Activated T-cell treated with anti-CD3 and anti-CD28 coated beads for 4 hours (primary cell): ENCODE data around the gene CENPP.

Source experiments
- DNase-seq: peaks from one replicate; pipeline ENCODE4 v3.0.0-alpha.2; 2020

CENPP gene

DNA sequence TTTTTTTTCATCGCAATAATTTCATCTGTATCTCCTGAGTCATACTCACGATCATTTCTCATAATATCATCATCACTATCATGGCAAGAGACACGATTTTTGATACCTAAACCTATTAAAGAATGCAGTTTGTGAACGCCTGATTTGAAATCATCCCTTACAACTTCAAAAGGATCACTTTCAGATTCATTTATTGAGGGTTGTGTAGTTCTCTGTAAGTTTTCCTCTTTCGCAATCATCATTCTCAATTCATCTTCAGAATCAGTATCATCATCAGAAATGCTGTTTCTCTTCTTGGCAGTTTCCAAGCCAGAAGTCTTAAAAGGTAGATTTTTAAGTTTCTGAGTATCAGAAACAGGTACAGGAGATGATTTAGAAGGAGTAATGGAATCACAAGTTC lies 10.3 kb upstream of the CENPP start:
- no peak for DNase-seq

DNA sequence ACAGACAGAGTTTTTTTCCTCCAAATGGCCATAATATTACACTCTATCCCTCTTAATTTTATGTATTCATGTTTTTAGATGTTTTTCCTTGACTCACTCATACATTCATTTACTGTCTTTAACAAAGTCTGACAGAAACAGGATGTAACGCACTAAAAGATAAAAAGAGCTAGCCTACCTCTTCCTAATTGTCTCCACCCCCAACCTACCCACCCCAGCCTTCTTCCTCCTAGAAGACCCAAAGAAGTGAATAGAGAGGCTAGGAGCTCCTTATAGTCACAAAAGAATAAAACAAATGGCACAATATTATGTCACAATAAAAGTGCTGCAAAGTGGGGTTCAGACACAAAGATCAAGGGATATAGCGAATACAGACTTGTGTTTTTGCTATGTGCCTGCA lies 1.3 kb upstream of the CENPP start:
- no peak for DNase-seq

DNA sequence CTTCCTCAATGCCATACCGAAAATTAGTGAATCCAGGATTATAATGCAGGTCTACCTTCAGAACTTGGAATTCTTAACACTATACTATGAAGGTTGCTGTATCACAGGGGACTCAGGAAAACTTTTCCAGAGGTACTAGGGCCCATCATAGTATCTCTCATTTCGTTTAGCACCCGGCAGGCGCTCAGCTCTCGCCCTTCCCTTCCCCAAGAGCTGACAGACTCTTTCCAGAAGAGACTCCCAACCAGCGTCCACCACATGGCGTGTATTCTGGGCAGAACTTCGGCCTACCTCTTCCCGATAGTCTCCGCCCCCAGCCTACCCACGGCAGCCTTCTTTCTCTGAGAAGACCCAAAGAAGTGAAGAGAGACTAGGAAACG lies 874 bp upstream of the CENPP start:
- DNase-seq = no peak

DNA sequence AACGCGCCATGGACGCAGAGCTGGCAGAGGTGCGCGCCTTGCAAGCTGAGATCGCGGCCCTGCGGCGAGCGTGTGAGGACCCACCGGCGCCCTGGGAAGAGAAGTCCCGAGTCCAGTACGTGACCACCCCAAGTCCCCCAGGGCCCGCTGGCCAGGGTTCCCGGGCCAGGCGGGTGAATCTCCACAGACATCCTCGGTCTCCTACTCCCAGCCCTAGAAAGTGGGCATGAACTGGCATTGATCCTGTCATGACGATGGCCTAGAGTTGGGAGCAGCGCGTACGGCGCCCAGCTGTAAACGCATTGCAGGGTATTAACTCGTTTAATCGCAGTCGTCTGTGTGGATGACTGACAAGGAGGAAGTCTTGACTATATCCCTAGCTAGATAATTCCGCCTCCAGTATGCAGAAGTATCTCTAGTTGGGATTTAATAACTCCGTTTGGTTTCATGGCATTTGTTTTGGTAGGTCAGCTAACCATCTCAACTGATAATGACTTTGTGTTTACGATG lies 293 bp downstream of the CENPP start:
- no peak for DNase-seq

DNA sequence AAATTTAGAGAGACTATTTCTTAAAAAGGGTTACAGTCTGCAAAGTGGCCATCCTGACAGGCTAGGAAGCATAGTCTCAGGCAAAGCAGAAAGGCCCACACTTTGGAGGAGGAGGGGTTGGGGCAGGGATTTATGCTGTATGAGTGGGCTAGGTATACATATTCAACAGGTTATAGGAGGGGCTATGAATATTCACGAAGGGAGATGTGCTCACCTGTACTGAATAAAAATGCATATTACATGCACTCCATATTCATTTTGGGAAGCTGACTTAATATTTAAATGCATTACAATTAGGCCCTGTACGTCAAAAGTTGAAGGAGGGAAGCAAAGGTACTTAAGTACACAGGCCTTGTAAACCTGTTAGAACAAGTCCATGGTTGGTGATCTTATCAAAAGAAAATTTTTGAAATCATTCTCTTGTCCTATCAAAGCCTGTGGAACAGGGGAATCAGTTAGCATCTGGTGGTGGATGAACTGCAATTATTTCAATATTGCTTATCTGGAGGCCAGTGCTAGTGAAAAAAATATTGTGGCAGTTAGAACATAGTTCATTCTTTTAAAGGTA lies 1.6 kb downstream of the CENPP start:
- DNase-seq = no peak

DNA sequence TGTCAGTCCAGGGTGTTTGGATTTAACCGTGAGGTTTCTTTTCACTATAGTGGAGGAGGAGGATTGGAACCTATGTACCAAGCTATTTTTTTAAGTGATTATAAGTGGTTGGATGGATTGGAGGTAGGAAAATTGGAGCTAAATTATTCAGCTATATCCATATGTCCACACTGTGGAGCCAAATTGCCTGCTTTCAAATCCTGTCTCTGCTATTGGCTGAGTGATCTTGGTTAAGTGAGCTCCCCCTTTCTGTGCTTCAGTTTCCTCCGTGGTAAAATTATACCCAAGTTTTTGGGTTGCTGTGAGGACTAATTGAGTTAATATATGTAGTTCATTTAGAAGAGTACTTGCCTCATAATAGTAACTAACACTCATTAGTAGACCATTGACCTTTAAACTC lies 2.5 kb downstream of the CENPP start:
- DNase-seq = no peak

DNA sequence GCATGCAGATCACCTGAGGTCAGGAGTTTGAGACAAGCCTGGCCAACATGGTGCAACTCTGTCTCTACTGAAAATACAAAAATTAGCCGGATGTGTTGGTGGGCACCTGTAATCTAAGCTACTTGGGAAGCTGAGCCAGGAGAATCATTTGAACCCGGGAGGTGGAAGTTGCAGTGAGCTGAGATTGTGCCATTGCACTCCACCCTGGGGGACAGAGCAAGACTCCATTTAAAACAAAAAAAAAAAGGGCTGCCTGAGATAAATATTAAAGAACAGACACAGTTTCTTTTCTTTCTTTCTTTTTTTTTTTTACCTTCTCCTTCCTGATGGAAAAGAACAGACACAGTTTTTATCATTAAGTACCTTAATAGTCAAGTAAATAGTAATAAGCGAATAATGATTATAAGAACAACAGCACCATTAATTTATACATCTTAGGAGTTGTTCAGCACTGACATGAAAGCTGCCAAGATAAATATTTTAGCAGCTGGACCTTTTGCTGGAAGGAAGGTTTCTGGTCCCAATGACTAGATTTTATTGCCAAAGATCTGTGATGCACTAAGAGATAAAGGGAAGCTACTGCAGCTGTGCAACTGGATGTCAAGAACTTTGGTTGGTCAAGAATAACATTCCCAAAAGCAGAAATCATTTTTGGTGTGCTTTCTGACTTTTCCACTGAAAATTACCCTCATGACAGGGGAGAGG lies 7.0 kb downstream of the CENPP start:
- no peak for DNase-seq

DNA sequence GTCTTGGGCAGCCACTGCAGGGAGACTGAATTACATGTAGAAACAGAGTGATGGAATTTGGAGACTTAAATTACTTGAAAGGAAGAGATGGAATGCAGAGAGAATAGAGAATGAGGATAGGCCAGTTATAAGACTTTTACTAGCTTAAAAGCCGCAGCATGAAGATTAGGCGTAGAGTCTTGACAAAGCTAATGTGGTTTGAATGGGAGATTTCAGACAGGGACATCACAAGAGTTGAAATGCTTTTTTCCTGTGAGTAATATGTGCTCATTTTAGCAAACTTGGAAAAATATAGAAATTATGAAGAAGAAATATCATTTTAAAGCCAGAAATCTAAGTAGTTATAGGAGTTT lies 7.5 kb downstream of the CENPP start:
- DNase-seq = no peak

DNA sequence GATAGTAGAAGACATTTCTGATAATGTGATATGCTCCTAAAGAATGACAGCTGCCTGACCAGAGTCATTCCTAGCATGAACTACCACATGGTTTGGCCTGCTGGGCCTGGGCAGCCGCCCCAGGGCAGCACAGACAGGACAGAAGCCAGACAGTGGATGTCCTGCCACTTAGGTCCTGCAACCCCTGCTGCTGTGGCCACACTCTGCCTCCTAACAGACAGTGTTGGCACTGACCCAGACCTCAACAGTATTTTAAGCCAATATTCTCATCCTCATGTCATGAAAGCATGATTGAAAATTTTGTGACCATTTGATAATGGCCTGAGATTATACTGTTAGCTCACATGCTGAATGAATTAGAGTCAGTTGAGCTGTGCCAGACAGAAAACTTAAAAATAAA lies 15.8 kb downstream of the CENPP start:
- DNase-seq = no peak

DNA sequence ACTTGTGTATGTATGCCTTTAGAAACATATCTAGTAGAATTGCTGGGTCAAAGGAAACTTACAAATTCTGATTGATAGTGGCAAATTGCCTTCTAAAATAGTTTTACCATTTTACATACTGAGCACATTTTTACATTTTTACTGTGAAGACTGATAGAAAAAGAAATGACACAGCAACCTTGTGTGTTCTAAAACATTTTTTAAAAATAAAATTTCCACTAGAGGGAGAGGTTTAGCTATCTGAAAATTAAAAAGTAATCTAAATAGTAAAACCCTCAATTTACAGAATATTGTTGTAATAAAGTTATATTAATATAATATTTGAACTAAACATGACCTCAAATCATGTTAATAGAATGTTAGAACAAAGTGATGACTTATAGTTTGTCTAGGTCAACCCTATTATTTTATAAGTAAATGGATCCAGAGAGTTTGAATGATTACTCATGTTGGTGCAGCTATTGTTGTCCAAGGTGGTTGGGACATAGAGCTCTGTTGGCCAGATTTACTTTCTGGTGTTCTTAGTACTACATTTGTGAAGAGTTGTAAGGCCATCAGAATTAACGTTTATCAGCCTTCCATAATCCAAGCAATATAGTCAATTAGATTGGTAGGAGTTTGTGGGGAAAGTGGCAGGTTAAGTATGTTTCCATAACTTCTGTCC lies 17.2 kb downstream of the CENPP start:
- DNase-seq = no peak

DNA sequence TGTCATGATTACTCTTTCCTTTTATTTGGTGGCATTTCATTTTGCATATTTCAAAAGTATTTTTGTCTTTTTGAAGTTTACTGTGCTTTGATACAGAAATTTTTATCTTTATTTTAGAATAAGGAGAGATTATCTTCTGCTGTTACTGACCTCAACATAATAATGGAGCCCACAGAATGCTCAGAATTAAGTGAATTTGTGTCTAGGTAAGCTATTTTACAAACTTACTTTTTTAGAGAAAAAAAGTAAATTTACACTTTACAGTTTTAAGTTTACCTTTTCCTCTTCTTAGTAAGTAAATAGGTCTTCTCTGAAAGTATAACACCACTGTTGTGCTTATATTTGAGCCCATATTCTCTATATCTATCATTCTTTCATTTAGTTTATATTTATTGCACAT lies 19.8 kb downstream of the CENPP start:
- no peak for DNase-seq

DNA sequence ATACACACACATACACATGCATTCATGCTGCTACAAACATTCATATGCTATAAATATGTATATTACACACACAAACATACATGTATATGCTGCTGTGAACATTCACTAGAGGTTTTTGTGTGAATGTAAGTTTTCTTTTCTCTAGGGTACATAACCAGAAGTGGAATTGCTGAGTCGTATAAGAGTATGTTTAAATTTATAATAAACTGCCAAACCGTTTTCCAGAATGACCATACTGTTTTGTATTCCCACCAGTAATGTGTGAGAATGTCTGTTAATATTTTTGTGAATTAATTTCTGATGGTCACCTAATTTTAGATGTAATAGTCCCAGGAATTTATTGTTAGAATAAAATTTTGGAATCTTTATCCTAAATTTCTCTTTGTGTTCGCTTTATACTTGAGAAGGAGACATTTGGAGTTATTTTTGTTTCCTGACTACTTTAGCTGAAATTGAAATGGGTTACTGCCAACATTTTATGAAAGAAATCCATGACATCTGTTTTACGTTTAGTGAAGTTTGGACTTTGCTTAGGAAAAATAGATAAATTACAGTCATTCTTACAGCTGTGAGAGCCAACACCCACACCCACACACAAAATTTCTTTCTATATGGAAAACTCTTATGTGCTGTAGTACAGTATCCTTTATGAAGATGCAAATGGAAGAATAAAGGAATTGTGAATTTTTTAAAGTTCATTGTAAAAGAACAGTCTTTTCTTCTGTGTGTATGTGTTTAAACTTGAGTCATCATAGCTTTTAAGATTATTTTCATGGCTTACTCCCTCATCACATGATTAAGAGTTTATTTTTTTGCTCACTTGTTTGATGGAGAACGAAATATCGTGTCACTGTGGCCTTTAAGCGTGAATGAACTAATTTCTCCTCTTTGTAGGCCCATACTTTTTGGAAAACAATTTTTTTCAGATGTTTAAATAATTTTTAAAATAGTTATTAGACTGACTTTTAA lies 24.3 kb downstream of the CENPP start:
- no peak for DNase-seq

DNA sequence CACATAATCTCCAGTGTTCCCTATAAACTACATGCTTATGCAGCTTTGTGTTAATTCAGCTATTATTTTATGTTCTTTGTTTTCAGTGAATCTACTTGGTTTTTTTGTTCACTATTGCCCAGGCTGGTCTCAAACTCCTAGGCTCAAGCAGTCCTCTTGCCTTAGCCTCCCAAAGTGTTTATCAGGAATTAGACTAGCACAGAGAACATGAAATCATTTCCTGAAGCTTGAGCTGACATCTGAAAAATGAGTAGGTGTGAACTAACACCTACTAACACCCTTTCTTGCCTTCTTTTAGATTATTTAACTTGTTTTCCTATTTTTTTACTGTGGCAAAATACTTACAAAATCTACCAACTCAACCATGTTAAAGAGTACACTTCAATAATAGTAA lies 25.0 kb downstream of the CENPP start:
- DNase-seq = no peak

DNA sequence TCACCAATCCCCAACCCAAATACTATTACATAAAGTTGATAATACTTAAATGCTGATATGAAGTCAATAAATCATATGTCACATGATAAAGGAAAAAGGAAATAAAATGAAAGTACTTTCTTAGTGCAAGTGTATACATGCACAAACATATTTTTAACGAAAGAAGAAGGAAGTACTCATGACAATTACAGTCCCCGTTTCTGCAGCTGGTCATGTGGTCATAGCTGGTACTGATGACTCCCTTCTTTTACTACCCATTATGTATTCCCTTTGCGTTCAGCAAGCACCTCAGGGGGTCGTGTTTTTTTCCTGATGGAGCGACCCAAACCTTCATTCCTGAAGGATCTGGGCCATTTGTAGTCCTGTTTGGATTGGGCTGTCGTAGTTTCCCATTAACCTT lies 27.3 kb downstream of the CENPP start:
- DNase-seq = no peak

DNA sequence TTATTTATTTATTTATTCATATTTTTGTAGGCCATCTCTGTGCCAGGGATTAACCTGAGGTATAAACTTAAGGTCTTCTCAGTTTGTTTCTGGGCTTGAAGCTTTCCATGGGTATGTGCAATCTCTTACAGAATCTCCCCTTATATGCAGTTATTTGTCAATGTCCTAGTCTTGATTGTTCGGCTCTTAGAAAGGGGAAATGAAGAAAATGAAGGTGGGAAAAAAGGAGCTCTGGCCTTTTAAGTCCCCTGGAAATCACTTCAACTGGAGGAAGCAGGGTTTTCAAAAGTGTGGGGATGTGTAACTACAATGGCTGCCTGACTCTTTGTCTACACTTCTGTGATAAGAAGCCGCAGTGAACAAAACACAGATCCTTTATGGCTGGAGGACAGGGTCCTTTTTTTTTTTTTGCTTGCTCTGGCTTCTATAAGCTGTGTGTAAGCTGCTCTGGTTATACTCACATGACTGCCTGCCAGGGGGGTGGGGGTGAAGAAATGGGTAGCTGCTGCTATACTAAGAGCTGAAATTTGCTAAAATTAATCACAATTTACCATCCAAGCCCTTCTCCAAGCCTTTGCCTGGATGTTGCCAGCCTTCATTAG lies 33.7 kb downstream of the CENPP start:
- no peak for DNase-seq

DNA sequence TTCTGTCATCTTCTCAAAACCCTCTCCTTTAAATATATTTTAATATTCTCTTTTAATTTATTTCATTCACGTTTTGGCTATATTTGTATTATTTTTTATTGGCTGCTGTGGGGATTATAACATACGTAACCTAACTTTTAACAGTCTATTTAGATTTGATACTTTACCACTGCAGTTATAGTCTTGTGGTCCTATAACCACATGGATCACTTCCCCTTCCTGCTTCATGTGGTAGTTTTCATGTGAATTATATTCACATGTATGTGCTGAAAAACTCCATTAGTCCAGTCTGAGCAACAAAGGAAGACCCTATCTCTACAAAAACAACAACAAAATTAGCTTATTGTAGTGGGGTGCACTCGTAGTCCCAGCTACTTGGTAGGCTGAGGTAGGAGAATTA lies 34.3 kb downstream of the CENPP start:
- no peak for DNase-seq

DNA sequence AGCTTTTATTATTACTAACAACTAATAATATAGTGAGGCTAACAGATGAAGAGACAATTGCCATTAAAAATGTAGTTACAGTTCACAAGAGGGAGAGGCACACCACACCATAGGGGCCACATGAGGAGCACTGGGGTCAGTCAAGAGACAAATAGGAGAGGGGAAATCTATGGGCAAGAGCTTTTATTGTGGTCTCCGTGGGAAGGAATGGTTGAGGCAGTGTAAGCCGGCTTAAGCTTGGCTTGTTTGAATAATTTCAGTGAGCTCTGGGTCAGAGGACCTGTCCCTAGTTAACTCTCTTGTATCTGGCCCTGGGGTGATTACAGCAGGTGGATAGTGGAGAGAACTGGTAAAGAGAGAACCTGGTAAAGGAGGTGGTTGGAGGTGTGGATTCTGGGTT lies 43.3 kb downstream of the CENPP start:
- no peak for DNase-seq

DNA sequence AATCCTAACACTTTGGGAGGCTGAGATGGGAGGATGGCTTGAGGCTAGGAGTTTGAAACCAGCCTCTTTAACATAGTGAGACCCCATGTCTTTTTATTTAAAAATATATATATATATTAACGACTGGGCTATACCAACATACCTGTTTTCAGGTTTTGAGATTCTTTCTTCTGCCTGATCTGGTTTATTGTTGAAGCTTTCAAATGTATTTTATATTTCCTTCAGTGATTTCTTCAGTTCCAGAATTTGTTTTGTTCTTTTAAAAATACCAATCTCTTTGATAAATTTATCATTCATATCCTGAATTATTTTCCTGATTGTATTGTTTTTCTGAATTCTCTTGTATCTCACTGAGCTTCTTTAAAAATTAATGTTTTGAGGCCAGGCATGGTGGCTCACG lies 47.4 kb downstream of the CENPP start:
- no peak for DNase-seq

DNA sequence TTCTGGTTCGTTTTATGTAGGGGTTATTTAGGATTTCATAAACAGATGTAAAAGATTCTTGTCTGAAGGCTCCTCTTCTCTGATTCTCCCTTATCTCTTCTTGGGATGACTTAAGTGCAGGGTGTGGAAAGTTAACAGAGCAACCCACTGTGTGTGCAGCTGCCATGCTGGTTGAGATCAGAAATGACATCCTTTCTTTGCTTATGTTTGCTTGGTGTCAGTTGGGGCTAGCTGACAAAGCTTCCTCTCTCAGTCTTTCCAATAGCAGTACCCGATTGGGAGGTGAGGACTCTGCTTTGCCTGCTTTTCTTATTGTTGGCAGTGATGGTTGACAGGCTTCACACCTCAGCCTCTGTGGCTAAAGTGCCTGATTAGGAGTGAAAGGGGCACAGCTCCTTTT lies 52.1 kb downstream of the CENPP start:
- DNase-seq = no peak

DNA sequence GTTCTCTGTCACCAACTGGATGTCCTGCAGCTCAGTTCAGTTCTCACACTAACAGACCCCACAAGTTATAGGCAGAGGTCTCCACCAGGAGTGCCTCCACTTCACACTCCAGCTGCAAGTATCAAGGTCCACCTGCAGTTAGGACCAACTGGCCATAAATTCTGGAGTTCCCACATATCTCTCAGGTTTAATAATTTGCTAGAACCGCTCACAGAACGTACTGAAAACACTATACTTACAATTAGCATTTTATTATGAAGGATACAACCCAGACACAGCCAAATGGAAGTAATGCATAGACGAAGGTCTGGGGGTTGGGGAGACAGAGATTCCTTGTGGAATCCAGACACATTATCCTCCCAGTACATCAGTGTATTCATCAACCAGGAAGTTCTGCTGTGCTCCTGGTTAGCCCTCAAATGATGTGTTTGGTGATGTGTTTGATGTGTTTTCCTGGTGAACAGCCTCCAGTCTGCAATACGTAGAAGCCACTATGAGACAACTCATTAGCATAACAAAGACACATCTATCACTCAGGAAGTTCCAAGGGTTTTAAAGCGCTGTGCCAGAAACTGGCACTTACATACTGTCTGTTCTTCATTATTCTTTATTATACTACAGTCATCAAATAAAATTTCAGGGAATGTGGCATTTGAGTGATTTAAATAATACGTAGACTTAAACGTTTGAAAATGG lies 53.3 kb downstream of the CENPP start:
- no peak for DNase-seq

DNA sequence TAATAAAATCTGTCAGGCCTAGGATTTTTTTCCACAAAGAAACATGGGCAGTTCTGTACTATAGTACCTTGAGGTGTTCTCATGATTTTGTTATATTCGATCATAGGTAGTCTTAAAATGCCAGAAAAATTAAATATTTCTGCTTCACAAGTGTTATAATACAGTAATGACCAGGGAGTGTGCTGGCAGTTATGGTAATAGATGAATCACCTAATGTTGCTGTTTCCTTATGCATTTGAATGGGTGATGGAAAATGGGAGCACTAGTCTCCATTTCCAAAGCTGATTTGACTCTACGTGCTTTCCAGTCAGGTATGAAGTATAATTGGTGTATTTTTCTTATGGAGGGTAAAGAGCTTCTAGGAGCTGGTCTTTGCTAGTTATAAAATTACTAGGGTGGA lies 54.9 kb downstream of the CENPP start:
- no peak for DNase-seq

DNA sequence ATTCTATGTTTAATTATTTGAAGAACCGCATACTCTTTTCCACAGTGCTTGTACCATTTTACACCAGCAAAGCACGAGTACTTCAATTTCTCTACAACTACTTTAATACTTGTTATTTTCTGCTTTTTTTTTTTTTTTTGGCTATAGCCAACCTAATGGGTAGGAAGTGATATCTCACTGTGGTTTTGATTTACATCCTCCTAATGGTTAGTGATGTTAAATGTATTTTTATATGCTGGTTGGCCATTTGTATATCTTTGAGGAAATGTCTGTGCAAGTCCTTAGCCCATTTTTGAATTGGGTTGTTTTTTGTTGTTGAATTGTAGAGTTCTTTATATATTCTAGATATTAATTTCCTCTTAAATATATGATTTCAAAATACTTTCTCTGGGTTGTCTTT lies 56.0 kb downstream of the CENPP start:
- DNase-seq = no peak
